Stimulated activated naive CD8-positive, alpha-beta T cell treated with anti-CD3 and anti-CD28 coated beads, Interleukin-15, amount 100 ng/mL, for 72 hours (primary cell): ENCODE measurements around the gene ULK4.
"Not testable (repeated sequence)": the region's sequence is repeated elsewhere in the genome, so short reads cannot be mapped to it uniquely, and the experiment has no call there.

Source experiments
- ATAC-seq: fragments of 150-1000 bp; cut with Tn5 transposase; 2 replicates; pipeline ENCODE4 v1.10.0; 2021; ENCODE audit warnings: mild to moderate bottlenecking, moderate library complexity
- DNase-seq, 2 donors: peaks; one replicate each; pipeline ENCODE4 v3.0.0; 2021 to 2022
- H3K27ac Mint-ChIP-seq, 2 donors: one replicate each; pipeline ENCODE4 v1.8.0; 2022; ENCODE audit warnings: mild to moderate bottlenecking in 2 of 2, mixed read lengths in 2 of 2, moderate library complexity in 2 of 2
- H3K27me3 Mint-ChIP-seq: one replicate; pipeline ENCODE4 v1.8.0; 2022; ENCODE audit warnings: mixed read lengths
- H3K4me1 Mint-ChIP-seq: one replicate; pipeline ENCODE4 v1.8.0; 2022; ENCODE audit warnings: mild to moderate bottlenecking, mixed read lengths
- H3K4me3 Mint-ChIP-seq, 2 donors: one replicate each; pipeline ENCODE4 v1.8.0; 2022; ENCODE audit warnings: mild to moderate bottlenecking in 2 of 2, mixed read lengths in 2 of 2, moderate library complexity in 1 of 2
- H3K9me3 Mint-ChIP-seq, 2 donors: one replicate each; pipeline ENCODE4 v1.8.0; 2022; ENCODE audit warnings: mixed read lengths in 2 of 2

The ULK4 gene

DNA sequence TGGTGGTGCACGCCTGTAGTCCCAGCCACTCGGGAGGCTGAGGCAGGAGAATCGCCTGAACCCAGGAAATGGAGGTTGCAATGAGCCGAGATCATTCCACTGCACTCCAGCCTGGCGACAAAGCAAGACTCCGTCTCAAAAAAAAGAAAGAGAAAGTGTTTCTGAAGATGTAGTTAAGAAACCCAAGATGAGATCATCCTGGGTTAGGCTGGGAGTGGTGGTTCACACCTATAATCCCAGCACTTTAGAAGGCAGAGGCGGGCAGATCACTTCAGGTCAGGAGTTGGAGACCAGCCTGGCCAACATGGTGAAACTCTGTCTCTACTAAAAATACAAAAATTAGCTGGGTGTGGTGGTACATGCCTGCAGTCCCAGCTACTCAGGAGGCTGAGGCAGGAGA is 286.8 kb downstream of the ULK4 start:
- not testable (repeated sequence) for H3K27ac Mint-ChIP-seq, H3K4me1 Mint-ChIP-seq, DNase-seq, ATAC-seq, H3K4me3 Mint-ChIP-seq, H3K27me3 Mint-ChIP-seq
- H3K9me3 Mint-ChIP-seq, result peaks cover 11 to 15% of the 10 kb centered on the region in 2 donors

DNA sequence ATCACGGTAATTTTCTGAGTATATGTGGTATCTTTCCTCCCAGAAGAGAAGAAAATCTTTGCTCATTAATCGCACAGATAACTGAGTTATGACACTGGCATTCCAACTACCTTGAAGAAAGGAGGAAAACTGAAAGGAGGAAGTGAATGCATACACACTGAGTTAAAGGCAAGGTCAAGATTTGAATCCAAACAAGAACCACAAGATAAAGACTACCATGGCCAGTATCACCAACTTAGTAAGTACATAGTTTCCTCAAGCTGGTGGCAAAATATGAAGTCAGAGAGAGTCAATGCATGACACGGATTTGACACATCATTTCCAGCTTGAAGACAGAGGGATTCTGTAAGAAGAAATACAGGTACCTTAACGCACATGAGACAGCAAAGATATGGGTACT is 287.5 kb downstream of the ULK4 start:
- no peaks in the 10 kb centered on the region for H3K27me3 Mint-ChIP-seq
- DNase-seq (no peak), ATAC-seq (no peak)
- H3K27ac Mint-ChIP-seq, result no peak overlapping the region
- no peaks in the 10 kb centered on the region for H3K4me1 Mint-ChIP-seq
- peaks cover 11 to 15% of the 10 kb centered on the region in 2 donors for H3K9me3 Mint-ChIP-seq
- no peak overlapping the region for H3K4me3 Mint-ChIP-seq

GRCh38 chr3:41673650-41674049 is 288.3 kb downstream of the ULK4 start:
- Mint-ChIP-seq H3K27me3 (no peaks in the 10 kb centered on the region), H3K4me1 (no peaks in the 10 kb centered on the region), H3K27ac (no peak overlapping the region), H3K4me3 (no peak overlapping the region), H3K9me3 (peaks cover 11 to 15% of the 10 kb centered on the region in 2 donors)
- DNase-seq, result no peak
- no peak for ATAC-seq

DNA sequence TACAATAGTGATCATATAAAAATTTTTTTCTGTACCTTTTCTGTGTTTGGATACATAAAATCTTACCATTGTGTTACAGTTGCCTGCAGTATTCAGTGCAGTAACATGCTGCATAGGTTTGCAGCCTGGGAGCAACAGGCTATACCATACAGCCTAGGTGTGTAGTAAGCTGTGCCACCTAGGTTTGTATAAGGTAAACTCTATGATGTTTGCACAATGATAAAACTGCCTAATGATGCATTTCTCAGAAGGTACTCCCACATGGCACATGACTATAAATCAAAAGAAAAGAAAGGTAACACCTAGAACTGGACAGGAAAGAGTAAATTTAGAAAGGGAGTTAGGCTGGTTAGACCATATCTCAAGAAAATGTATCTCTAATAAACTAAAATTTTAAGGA is 293.5 kb downstream of the ULK4 start:
- no peak overlapping the region for H3K4me3 Mint-ChIP-seq
- DNase-seq, result no peak
- H3K4me1 Mint-ChIP-seq, result no peaks in the 10 kb centered on the region
- H3K27ac Mint-ChIP-seq, result no peak overlapping the region
- no peaks in the 10 kb centered on the region for H3K27me3 Mint-ChIP-seq
- H3K9me3 Mint-ChIP-seq, result peaks cover 26 to 32% of the 10 kb centered on the region in 2 donors
- no peak for ATAC-seq

GRCh38 chr3:41662288-41662687 is 299.6 kb downstream of the ULK4 start:
- H3K9me3 Mint-ChIP-seq, result peaks cover 15 to 17% of the 10 kb centered on the region in 2 donors
- ATAC-seq, result no peak
- H3K27me3 Mint-ChIP-seq, result no peaks in the 10 kb centered on the region
- no peak overlapping the region for H3K4me3 Mint-ChIP-seq
- H3K27ac Mint-ChIP-seq, result no peak overlapping the region
- no peaks in the 10 kb centered on the region for H3K4me1 Mint-ChIP-seq
- DNase-seq, result no peak

- Mint-ChIP-seq H3K27ac (no peak overlapping the region), H3K4me3 (no peak overlapping the region), H3K27me3 (no peaks in the 10 kb centered on the region), H3K4me1 (no peaks in the 10 kb centered on the region), H3K9me3 (peaks cover 15 to 17% of the 10 kb centered on the region in 2 donors)
- ATAC-seq (no peak), DNase-seq (no peak)
Measured at GRCh38 chr3:41661796-41662195, 300.1 kb downstream of the ULK4 start.

DNA sequence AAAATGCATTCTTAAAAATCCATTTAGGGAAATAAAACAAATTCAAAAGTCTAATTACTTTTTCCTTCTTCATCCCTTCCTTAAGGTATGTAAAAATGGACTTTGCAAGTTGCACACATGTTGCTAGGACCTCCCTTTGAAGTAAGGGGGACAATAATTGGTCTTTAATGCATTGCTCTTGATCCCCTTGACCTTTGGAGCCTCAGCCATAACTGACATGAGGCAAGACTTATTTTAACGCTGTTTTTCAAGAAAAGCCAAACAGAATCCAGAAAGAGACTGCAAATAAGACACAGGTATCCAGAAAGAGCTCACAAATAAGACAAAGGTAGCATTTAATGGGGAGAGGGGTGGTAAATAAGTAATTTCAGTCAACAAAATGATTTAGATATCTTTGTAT is 301.4 kb downstream of the ULK4 start:
- Mint-ChIP-seq H3K27ac (no peak overlapping the region), H3K9me3 (peaks cover 4 to 8% of the 10 kb centered on the region in 2 donors), H3K27me3 (no peaks in the 10 kb centered on the region), H3K4me3 (no peak overlapping the region), H3K4me1 (no peaks in the 10 kb centered on the region)
- DNase-seq (no peak), ATAC-seq (no peak)

- H3K27me3 Mint-ChIP-seq, result no peaks in the 10 kb centered on the region
- peaks cover 2 to 6% of the 10 kb centered on the region in 2 donors for H3K9me3 Mint-ChIP-seq
- no peak overlapping the region for H3K4me3 Mint-ChIP-seq
- no peak overlapping the region for H3K27ac Mint-ChIP-seq
- H3K4me1 Mint-ChIP-seq, result no peaks in the 10 kb centered on the region
- ATAC-seq (no peak), DNase-seq (no peak)
Measured at GRCh38 chr3:41653571-41654239, 308.2 kb downstream of the ULK4 start.

- no peaks in the 10 kb centered on the region for H3K27me3 Mint-ChIP-seq
- H3K4me3 Mint-ChIP-seq, result no peak overlapping the region
- peaks cover 10 to 11% of the 10 kb centered on the region in 2 donors for H3K9me3 Mint-ChIP-seq
- no peak overlapping the region for H3K27ac Mint-ChIP-seq
- H3K4me1 Mint-ChIP-seq, result no peaks in the 10 kb centered on the region
- no peak for DNase-seq
- no peak for ATAC-seq
Measured at GRCh38 chr3:41652931-41653330, 309.0 kb downstream of the ULK4 start.

GRCh38 chr3:41652506-41652905 is 309.4 kb downstream of the ULK4 start:
- DNase-seq (no peak), ATAC-seq (no peak)
- H3K4me3 Mint-ChIP-seq, result no peak overlapping the region
- H3K27me3 Mint-ChIP-seq, result no peaks in the 10 kb centered on the region
- H3K9me3 Mint-ChIP-seq, result peaks cover 11 to 12% of the 10 kb centered on the region in 2 donors
- H3K4me1 Mint-ChIP-seq, result no peaks in the 10 kb centered on the region
- H3K27ac Mint-ChIP-seq, result no peak overlapping the region

DNA sequence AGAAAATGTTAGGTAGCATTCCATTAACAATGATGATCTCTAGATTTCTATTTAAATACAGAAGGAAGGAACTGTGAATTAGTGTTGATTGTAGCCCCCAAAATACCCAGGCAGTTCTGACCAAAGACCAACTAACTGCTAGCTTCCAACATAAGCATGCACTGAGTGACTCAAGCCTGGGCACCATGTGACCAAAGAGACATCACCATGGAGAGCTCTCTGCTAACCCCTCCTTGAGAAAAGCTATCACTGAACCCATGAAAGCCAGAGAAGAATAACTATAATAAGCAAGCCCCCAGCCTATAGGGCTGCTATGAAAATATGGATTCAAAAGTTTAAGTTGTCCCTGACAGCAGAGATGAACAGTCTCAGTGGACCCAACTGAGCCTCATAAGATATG is 310.2 kb downstream of the ULK4 start:
- H3K4me1 Mint-ChIP-seq, result no peaks in the 10 kb centered on the region
- no peak overlapping the region for H3K4me3 Mint-ChIP-seq
- H3K27me3 Mint-ChIP-seq, result no peaks in the 10 kb centered on the region
- no peak for DNase-seq
- H3K27ac Mint-ChIP-seq, result no peak overlapping the region
- no peak for ATAC-seq
- H3K9me3 Mint-ChIP-seq, result peaks cover 11 to 15% of the 10 kb centered on the region in 2 donors

DNA sequence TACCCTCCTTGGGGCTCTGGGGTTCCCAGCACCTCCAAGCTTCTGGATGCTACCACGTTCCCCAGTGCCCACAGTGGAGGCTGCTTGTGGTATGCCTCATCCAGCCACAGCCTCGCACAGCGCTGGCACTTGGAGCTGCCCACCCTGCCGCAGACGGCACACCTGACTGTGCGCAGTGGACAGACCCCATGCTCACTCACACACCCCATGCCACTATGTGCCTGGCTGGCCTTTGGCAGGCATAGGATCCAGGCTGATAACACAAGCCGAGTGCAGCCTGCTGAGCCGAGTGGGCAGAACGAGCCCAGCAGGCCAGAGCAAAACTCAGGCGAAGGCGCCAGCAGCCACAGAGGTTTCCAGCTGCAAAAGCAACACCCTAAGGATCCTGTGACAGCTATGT is 311.5 kb downstream of the ULK4 start:
- DNase-seq, result no peak
- Mint-ChIP-seq H3K4me1 (no peaks in the 10 kb centered on the region), H3K27me3 (no peaks in the 10 kb centered on the region), H3K4me3 (no peak overlapping the region), H3K9me3 (peaks cover 20 to 27% of the 10 kb centered on the region in 2 donors), H3K27ac (no peak overlapping the region)
- no peak for ATAC-seq

GRCh38 chr3:41649129-41649739 is 312.7 kb downstream of the ULK4 start:
- H3K4me3 Mint-ChIP-seq, result no peak overlapping the region
- H3K4me1 Mint-ChIP-seq, result no peaks in the 10 kb centered on the region
- peaks cover 25 to 34% of the 10 kb centered on the region in 2 donors for H3K9me3 Mint-ChIP-seq
- H3K27me3 Mint-ChIP-seq, result no peaks in the 10 kb centered on the region
- DNase-seq (no peak), ATAC-seq (no peak)
- H3K27ac Mint-ChIP-seq, result no peak overlapping the region

DNA sequence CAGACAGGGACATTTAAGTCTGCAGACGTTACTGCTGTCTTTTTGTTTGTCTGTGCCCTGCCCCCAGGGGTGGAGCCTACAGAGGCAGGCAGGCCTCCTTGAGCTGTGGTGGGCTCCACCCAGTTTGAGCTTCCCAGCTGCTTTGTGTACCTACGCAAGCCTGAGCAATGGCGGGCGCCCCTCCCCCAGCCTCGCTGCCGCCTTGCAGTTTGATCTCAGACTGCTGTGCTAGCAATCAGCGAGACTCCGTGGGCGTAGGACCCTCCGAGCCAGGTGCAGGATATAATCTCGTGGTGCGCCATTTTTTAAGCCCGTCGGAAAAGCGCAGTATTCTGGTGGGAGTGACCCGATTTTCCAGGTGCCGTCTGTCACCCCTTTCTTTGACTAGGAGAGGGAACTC is 314.2 kb downstream of the ULK4 start:
- not testable (repeated sequence) for DNase-seq, H3K4me1 Mint-ChIP-seq, H3K4me3 Mint-ChIP-seq, H3K27me3 Mint-ChIP-seq, ATAC-seq, H3K27ac Mint-ChIP-seq
- H3K9me3 Mint-ChIP-seq, result peaks cover 25 to 34% of the 10 kb centered on the region in 2 donors

DNA sequence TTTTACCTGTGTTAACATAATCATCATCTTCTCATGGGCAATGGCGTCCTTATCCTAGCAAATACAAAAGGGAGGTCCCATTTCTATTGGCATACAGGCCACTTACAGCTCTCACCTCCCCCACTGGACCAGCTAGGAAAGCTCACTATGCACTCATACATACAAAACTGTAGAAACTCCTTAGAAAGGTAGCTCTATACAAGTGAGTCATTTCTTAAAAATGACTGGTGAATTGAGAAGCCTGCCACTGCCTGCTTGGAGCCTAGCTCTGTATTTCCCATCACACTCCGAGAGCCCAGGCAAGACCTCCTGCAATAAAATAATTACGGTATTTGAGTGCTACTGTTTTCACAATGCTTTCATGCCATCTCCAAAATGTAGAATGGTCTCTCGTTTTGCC is 321.8 kb downstream of the ULK4 start:
- Mint-ChIP-seq H3K4me1 (no peaks in the 10 kb centered on the region), H3K9me3 (peaks cover 2 to 3% of the 10 kb centered on the region in 2 donors), H3K4me3 (no peak overlapping the region), H3K27me3 (no peaks in the 10 kb centered on the region), H3K27ac (no peak overlapping the region)
- ATAC-seq (no peak), DNase-seq (no peak)

DNA sequence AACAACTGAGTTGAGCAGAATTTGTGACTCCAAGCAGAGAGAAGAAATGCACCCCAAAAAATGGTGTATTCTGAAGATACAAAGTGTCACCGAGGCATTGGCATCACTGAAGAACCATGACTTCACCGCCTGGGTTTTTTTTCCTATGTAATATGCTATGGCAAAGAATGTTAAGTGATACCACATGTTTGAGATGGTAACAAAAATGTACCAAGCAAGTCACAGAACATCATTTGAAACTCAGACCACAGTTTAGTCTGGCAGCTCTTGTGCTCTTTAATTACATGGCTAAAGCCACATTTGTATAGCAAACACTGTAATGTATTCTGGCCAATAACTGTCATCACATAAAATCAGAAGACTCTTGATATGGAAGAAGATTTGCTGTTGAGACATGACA is 323.5 kb downstream of the ULK4 start:
- Mint-ChIP-seq H3K9me3 (no peaks in the 10 kb centered on the region), H3K27me3 (no peaks in the 10 kb centered on the region), H3K4me3 (no peak overlapping the region), H3K4me1 (no peaks in the 10 kb centered on the region), H3K27ac (no peak overlapping the region)
- DNase-seq, result no peak
- no peak for ATAC-seq

- Mint-ChIP-seq H3K27me3 (no peaks in the 10 kb centered on the region), H3K9me3 (no peaks in the 10 kb centered on the region), H3K4me1 (no peaks in the 10 kb centered on the region), H3K4me3 (no peak overlapping the region), H3K27ac (no peak overlapping the region)
- no peak for ATAC-seq
- no peak for DNase-seq
Measured at GRCh38 chr3:41632700-41633099, 329.2 kb downstream of the ULK4 start.
